Measurements from ENCODE around the gene ARSG. TPM values are rescaled to one million over a fixed set of nuclear protein-coding genes. Genes with fewer than 3 reads are reported as not detected.

Gene ARSG
- total and polyA plus RNA-seq, 2 donors (not counting 3 experiments of a cell fraction or from before 2014, with no cell fraction given): 3.9 to 7.0 TPM

DNA sequence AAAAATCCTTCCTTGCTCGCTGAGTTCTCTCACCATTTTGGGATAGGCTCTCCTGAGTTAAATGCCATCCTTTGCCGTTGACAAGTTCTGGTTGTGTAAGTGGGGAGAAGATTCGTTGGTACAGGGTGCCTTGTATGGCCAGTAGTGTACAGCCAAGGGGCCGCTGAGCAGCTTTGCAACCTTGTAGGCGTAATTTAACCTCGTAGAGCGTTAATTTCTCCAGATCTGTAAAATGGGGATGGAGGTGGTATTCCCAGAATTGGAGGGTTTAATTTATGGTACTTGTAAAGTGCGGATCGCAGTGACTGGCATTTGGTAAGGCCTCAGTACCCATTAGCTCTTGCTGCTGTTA lies 1.4 kb downstream of the ARSG start:
- CTCF ChIA-PET: interaction anchor here (0.9 to 8.5 kb wide), 7 partner anchors 9 to 144 kb away, joined by 3 to 104 read pairs (median 5); no protein-coding TSS in a partner anchor

DNA sequence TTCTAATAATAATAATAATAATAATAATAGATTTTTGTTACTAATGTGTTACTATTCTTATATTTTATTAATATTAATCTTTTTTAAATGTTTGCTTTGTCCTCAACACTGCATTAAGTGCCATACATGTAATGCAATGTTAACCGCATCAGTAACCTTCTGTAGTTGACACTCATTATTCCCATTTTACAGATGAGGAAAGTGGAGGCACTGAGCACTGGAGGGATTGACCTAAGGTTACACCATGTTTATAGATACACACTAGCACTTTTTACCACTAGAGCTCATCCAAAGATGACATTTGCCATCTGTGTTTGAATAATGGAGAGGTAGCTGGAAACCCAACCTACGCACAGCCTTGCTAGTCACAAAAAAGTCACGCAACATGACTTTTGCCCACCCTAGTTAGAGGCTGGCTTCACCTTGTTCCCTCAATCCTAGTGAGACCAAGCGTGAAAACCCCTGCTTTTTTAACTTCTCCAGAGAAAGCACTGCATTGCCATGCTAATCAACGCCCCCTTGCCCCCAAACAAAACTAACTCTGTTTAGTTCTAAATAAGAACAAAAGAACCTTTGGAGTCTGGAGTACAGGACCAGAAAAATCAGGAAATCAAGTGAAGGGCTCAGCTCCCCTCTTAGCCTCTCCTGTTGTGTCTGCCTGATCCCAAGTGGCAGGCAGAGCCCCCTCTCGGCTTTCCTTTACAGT lies 2.3 kb downstream of the ARSG start:
- Histone ChIP-seq H3K79me2 (ENCODE audit: control insufficient read depth, insufficient read depth, low read length) (no peaks in the 10 kb centered on the region), H2AFZ (ENCODE audit: low read depth, low read length) (no peak overlapping the region), H3K36me3 (ENCODE audit: control insufficient read depth in 2 of 2, extremely low read depth in 1 of 2, insufficient read depth in 2 of 2, low read length in 2 of 2) (no peaks in the 10 kb centered on the region), H3K4me2 (ENCODE audit: insufficient read depth, low read length) (no peak overlapping the region), H3K9ac (replicated peaks; ENCODE audit: extremely low read depth, insufficient read depth, low read length) (no peak overlapping the region), H3K4me1 (ENCODE audit: control insufficient read depth, extremely low read depth, insufficient read depth, low read length) (peaks cover 15% of the 10 kb centered on the region), H3K9me1 (replicated peaks; ENCODE audit: control insufficient read depth, extremely low read depth, insufficient read depth, low read length) (no peaks in the 10 kb centered on the region), H3K27me3 (ENCODE audit: control insufficient read depth in 2 of 2, insufficient read depth in 2 of 2, low read length in 2 of 2) (no peaks in the 10 kb centered on the region), H4K20me1 (replicated peaks; ENCODE audit: control insufficient read depth, extremely low read depth, insufficient read depth, low read length) (no peaks in the 10 kb centered on the region), H3K4me3 (replicated peaks in 1 of 3; ENCODE audit: insufficient read depth in 1 of 3, low read depth in 1 of 3, low read length in 3 of 3) (no peak overlapping the region), H3K27ac (ENCODE audit: insufficient read depth, low read depth, low read length) (no peak overlapping the region), H3K9me3 (replicated peaks; ENCODE audit: control insufficient read depth, insufficient read depth, low read length) (no peaks in the 10 kb centered on the region)
- ChIA-PET POLR2A (no interaction called here), CTCF (interaction anchor here (1.1 to 3.5 kb wide), 3 partner anchors 8 to 105 kb away, joined by 6 to 17 read pairs (median 15); no protein-coding TSS in a partner anchor)
- intact Hi-C loops (cut with micrococcal nuclease): loop anchor here (2.0 kb wide), 1 partner anchor 85 kb away; no protein-coding TSS in a partner anchor
- BruUV-seq (replicated peaks): no TSS peak
- dilution Hi-C loops (cut with MboI; ENCODE audit: extremely low pct_ligation_motif_present, low sequenced_read_pairs): no loop called here
- DNase-seq (ENCODE audit: low read depth, low spot score) (no peak), FAIRE-seq (no peak)
- TF ChIP-seq FOS (IDR thresholded peaks at IDR 0.05; ENCODE audit: borderline replicate concordance, insufficient read depth, low read length) (no peak), POLR2A (IDR thresholded peaks at IDR 0.05; ENCODE audit: low read depth, low read length) (no peak), EZH2 (IDR thresholded peaks at IDR 0.05; ENCODE audit: borderline replicate concordance, low read depth, low read length, severe bottlenecking) (no peak), JUN (IDR thresholded peaks at IDR 0.05; ENCODE audit: borderline replicate concordance, insufficient read depth, insufficient read length, low read depth) (no peak), POLR2AphosphoS5 (IDR thresholded peaks at IDR 0.05; ENCODE audit: insufficient read depth, low read depth, low read length) (no peak), MYC (IDR thresholded peaks at IDR 0.05; ENCODE audit: low read depth, low read length) (no peak), GATA2 (IDR thresholded peaks at IDR 0.05; ENCODE audit: insufficient read depth, insufficient read length, low read depth, low read length) (no peak)
- TF ChIP-seq, protein P1, sequence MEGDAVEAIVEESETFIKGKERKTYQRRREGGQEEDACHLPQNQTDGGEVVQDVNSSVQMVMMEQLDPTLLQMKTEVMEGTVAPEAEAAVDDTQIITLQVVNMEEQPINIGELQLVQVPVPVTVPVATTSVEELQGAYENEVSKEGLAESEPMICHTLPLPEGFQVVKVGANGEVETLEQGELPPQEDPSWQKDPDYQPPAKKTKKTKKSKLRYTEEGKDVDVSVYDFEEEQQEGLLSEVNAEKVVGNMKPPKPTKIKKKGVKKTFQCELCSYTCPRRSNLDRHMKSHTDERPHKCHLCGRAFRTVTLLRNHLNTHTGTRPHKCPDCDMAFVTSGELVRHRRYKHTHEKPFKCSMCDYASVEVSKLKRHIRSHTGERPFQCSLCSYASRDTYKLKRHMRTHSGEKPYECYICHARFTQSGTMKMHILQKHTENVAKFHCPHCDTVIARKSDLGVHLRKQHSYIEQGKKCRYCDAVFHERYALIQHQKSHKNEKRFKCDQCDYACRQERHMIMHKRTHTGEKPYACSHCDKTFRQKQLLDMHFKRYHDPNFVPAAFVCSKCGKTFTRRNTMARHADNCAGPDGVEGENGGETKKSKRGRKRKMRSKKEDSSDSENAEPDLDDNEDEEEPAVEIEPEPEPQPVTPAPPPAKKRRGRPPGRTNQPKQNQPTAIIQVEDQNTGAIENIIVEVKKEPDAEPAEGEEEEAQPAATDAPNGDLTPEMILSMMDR (IDR thresholded peaks at IDR 0.05; ENCODE audit: extremely low read depth in 1 of 2, insufficient read depth in 1 of 2, low read depth in 1 of 2, low read length in 2 of 2): no peak
- TF ChIP-seq, protein P2, sequence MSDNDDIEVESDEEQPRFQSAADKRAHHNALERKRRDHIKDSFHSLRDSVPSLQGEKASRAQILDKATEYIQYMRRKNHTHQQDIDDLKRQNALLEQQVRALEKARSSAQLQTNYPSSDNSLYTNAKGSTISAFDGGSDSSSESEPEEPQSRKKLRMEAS (IDR thresholded peaks at IDR 0.05; ENCODE audit: insufficient read depth, insufficient read length): no peak

More for the DNA sequence above, 1.4 kb downstream of the ARSG start:
- peak overlapping the region; percentile 90 for H2AFZ ChIP-seq (ENCODE audit: low read depth, low read length)
- H3K27ac ChIP-seq (ENCODE audit: insufficient read depth, low read depth, low read length): no peak overlapping the region
- BruUV-seq (replicated peaks): TSS peak; percentile 24
- POLR2A ChIA-PET: interaction anchor here (1.1 kb wide), 2 partner anchors 9 to 12 kb away, joined by 3 read pairs; no protein-coding TSS in a partner anchor
- no peaks in the 10 kb centered on the region for H3K27me3 ChIP-seq (ENCODE audit: control insufficient read depth in 2 of 2, insufficient read depth in 2 of 2, low read length in 2 of 2)
- intact Hi-C loops (cut with micrococcal nuclease) (loop anchor here (1.0 to 2.0 kb wide), 3 partner anchors 9 to 107 kb away; no protein-coding TSS in a partner anchor), dilution Hi-C loops (cut with MboI; ENCODE audit: extremely low pct_ligation_motif_present, low sequenced_read_pairs) (no loop called here)
- H3K36me3 ChIP-seq (ENCODE audit: control insufficient read depth in 2 of 2, extremely low read depth in 1 of 2, insufficient read depth in 2 of 2, low read length in 2 of 2): no peaks in the 10 kb centered on the region
- H3K4me2 ChIP-seq (ENCODE audit: insufficient read depth, low read length): peak overlapping the region; percentile 72
- H3K79me2 ChIP-seq (ENCODE audit: control insufficient read depth, insufficient read depth, low read length): no peaks in the 10 kb centered on the region
- DNase-seq (ENCODE audit: low read depth, low spot score): no peak
- no peak overlapping the region for H3K9ac ChIP-seq (replicated peaks; ENCODE audit: extremely low read depth, insufficient read depth, low read length)
- no peak for TF ChIP-seq MYC (IDR thresholded peaks at IDR 0.05; ENCODE audit: low read depth, low read length)
- TF ChIP-seq, protein P1 (IDR thresholded peaks at IDR 0.05; ENCODE audit: extremely low read depth in 1 of 2, insufficient read depth in 1 of 2, low read depth in 1 of 2, low read length in 2 of 2): peak in 1 of 2 donors; percentile 1
- no peaks in the 10 kb centered on the region for H3K9me1 ChIP-seq (replicated peaks; ENCODE audit: control insufficient read depth, extremely low read depth, insufficient read depth, low read length)
- H3K4me1 ChIP-seq (ENCODE audit: control insufficient read depth, extremely low read depth, insufficient read depth, low read length): peaks cover 15% of the 10 kb centered on the region
- no peak overlapping the region for H3K4me3 ChIP-seq (replicated peaks in 1 of 3; ENCODE audit: insufficient read depth in 1 of 3, low read depth in 1 of 3, low read length in 3 of 3)
- no peaks in the 10 kb centered on the region for H4K20me1 ChIP-seq (replicated peaks; ENCODE audit: control insufficient read depth, extremely low read depth, insufficient read depth, low read length)
- FAIRE-seq: no peak
- H3K9me3 ChIP-seq (replicated peaks; ENCODE audit: control insufficient read depth, insufficient read depth, low read length): no peaks in the 10 kb centered on the region
